GM12878 (cell line): ENCODE data around the gene SPEG. TPM values are rescaled to one million over a fixed set of nuclear protein-coding genes. Genes with fewer than 3 reads are reported as not detected.

ENCODE experiments used
- ATAC-seq: fragments of 200-7000 bp; cut with Tn5 transposase; 3 replicates; pipeline ENCODE4 v1.9.1; 2020; ENCODE audit warnings: mild to moderate bottlenecking, moderate library complexity
- BruUV-seq: library from RNA; stranded (reverse); fragments of 400-500 nt; replicated peaks from 2 replicates; lab custom pipeline; 2021; lab: Mats Ljungman, UMichigan
- CTCF ChIA-PET: fragments of 300-600 bp; sonication (Branson Sonifier 250); formaldehyde crosslinking; extraction: SDS; loops from one replicate; lab custom pipeline; 2021; ENCODE audit warnings: inconsistent platforms; lab: Yijun Ruan, JAX
- POLR2A ChIA-PET: fragments of 350-600 bp; formaldehyde crosslinking; extraction: SDS; loops from one replicate; lab custom pipeline; 2021; ENCODE audit warnings: inconsistent platforms; lab: Charles Lee
- RAD21 ChIA-PET: fragments of 300-600 bp; sonication (Branson Sonifier 250); formaldehyde crosslinking; loops from one replicate; lab custom pipeline; 2023; ENCODE audit warnings: antibody characterized with exemption; ENCODE audit not compliant: unreplicated experiment; lab: Charles Lee
- SMC1A ChIA-PET: fragments of 300-600 bp; sonication (Branson Sonifier 250); formaldehyde crosslinking; loops from one replicate; lab custom pipeline; 2023; ENCODE audit not compliant: unreplicated experiment, uncharacterized antibody; lab: Charles Lee
- DNase-seq: peaks from one replicate; pipeline ENCODE4 v3.0.0-alpha.2; 2011; ENCODE audit warnings: low read depth, low spot score
- FAIRE-seq: peaks from 3 replicates; lab custom pipeline; 2011; peaks lifted over from hg19 to GRCh38; lab: Jason Lieb, UNC
- H2AFZ ChIP-seq: 2 replicates; pipeline ENCODE4 v1.6.0; 2011; ENCODE audit warnings: low read depth, low read length, control low read depth; ENCODE audit not compliant: control insufficient read depth
- H3K27ac ChIP-seq: 2 replicates; pipeline ENCODE4 v1.5.1; 2011; ENCODE audit warnings: control low read depth; ENCODE audit not compliant: control insufficient read depth, insufficient read depth
- H3K27me3 ChIP-seq, 2 experiments: replicated peaks in 1 of 2; 2 replicates each; pipeline versions ENCODE4 v1.6.0 to v1.6.1; 2011; ENCODE audit warnings: low read length in 1 of 2; ENCODE audit not compliant: control insufficient read depth in 2 of 2, insufficient read depth in 2 of 2
- H3K36me3 ChIP-seq, 2 experiments: 2 replicates each; pipeline ENCODE4 v1.5.1; 2011; ENCODE audit warnings: low read length in 1 of 2; ENCODE audit not compliant: control insufficient read depth in 2 of 2, insufficient read depth in 2 of 2
- H3K4me1 ChIP-seq: 2 replicates; pipeline ENCODE4 v1.6.1; 2011; ENCODE audit warnings: mild to moderate bottlenecking, low read length, moderate library complexity, mixed read lengths; ENCODE audit not compliant: control insufficient read depth, insufficient read depth
- H3K4me2 ChIP-seq: 2 replicates; pipeline ENCODE4 v1.6.0; 2011; ENCODE audit warnings: control low read depth; ENCODE audit not compliant: control insufficient read depth, insufficient read depth
- H3K4me3 ChIP-seq: fragments of 200-600 bp; sonication (generic); 2 replicates; pipeline ENCODE4 v1.5.1; 2016
- H3K79me2 ChIP-seq: 2 replicates; pipeline ENCODE4 v1.6.0; 2011; ENCODE audit warnings: low read length; ENCODE audit not compliant: control insufficient read depth, insufficient read depth
- H3K9ac ChIP-seq: 2 replicates; pipeline ENCODE4 v1.8.0; 2011; ENCODE audit warnings: low read length, control low read depth, mixed read lengths; ENCODE audit not compliant: control insufficient read depth, insufficient read depth
- H3K9me3 ChIP-seq: replicated peaks from 3 replicates; pipeline ENCODE4 v1.5.1; 2011; ENCODE audit warnings: mild to moderate bottlenecking, low read length; ENCODE audit not compliant: control insufficient read depth, insufficient read depth
- H4K20me1 ChIP-seq: 2 replicates; pipeline ENCODE4 v1.6.0; 2011; ENCODE audit not compliant: control insufficient read depth, insufficient read depth
- ASH2L ChIP-seq: fragments of 300-600, 200-600 bp; sonication (generic); IDR thresholded peaks from 2 replicates; pipeline ENCODE4 v1.6.1; 2017; ENCODE audit warnings: low read depth, mild to moderate bottlenecking, borderline replicate concordance
- BACH1 ChIP-seq: fragments of 450-650 bp; IDR thresholded peaks from 2 replicates; pipeline ENCODE4 v1.6.1; 2017; ENCODE audit warnings: mild to moderate bottlenecking, borderline replicate concordance
- BMI1 ChIP-seq: fragments of 450-650 bp; IDR thresholded peaks from 2 replicates; pipeline ENCODE4 v1.6.1; 2016; ENCODE audit warnings: mild to moderate bottlenecking, moderate library complexity, borderline replicate concordance
- EED ChIP-seq: sonication (generic); IDR thresholded peaks from 2 replicates; pipeline ENCODE4 v1.6.1; 2016; ENCODE audit warnings: antibody characterized with exemption, low read depth
- EGR1 ChIP-seq, 2 experiments: IDR thresholded peaks; 1 replicate in 1 of 2; 2 replicates in 1 of 2; pipeline ENCODE4 v1.6.1; 2011 to 2012; ENCODE audit warnings: low read depth in 2 of 2, low read length in 2 of 2, borderline replicate concordance in 1 of 2, mild to moderate bottlenecking in 1 of 2, moderate library complexity in 1 of 2
- NR2F1 ChIP-seq: fragments of 450-650 bp; conservative IDR thresholded peaks from 2 replicates; pipeline ENCODE4 v1.6.1; 2017; ENCODE audit warnings: mild to moderate bottlenecking
- NRF1 ChIP-seq: conservative IDR thresholded peaks from 2 replicates; pipeline ENCODE4 v1.6.1; 2011; ENCODE audit warnings: mild to moderate bottlenecking, low read depth, low read length, improper control_type of control experiment
- RAD51 ChIP-seq: fragments of 450-650 bp; IDR thresholded peaks from 2 replicates; pipeline ENCODE4 v1.6.1; 2016; ENCODE audit warnings: moderate library complexity, mild to moderate bottlenecking, inconsistent platforms
- SP1 ChIP-seq: IDR thresholded peaks from one replicate; pipeline ENCODE4 v1.6.1; 2011; ENCODE audit warnings: low read depth, low read length
- STAT3 ChIP-seq: IDR thresholded peaks from 2 replicates; pipeline ENCODE4 v1.6.1; 2011; ENCODE audit warnings: low read depth, low read length, improper control_type of control experiment
- ZNF24 ChIP-seq: fragments of 450-650 bp; IDR thresholded peaks from 2 replicates; pipeline ENCODE4 v1.6.1; 2017; ENCODE audit warnings: antibody characterized with exemption, mild to moderate bottlenecking
- WGBS: methylation state at CpG from one replicate; pipeline ENCODE4 v1.1.6; 2016; ENCODE audit warnings: low lambda C conversion rate; ENCODE audit not compliant: insufficient replicate concordance, insufficient coverage; ENCODE audit errors: missing lambda C conversion rate; 5-methylcytosine and 5-hydroxymethylcytosine counted together
- in situ Hi-C: fragments of 300-500 bp; cut with MboI; formaldehyde crosslinking; loops from 9 replicates; pipeline ENCODE4 v1.14.3; 2018; ENCODE audit warnings: mixed read lengths
- intact Hi-C: fragments of 100-400 bp; cut with micrococcal nuclease; formaldehyde crosslinking; loops from one replicate; pipeline ENCODE4 v1.14.2; 2022; ENCODE audit not compliant: unreplicated experiment
- polyA plus RNA-seq, 11 experiments: library from polyadenylated mRNA; depleted of rRNA in 4 of 11; unstranded in 6 of 11; stranded (reverse) in 5 of 11; fragments of >200 nt; fragmentation: Nextera tagmentation in 4 of 11; fragmentation: Illumina TruSeq in 1 of 11; extraction: Ambion mirVana in 4 of 11; extraction: Trizol in 1 of 11; gene quantifications; 1 replicate in 1 of 11; 2 replicates in 10 of 11; pipeline versions ENCODE4 v1.2.1 to v1.2.3, GENCODE V29; 2011 to 2016; ENCODE audit warnings: inconsistent platforms in 2 of 11, missing spikeins in 2 of 11, low read depth in 1 of 11
- total RNA-seq, 4 experiments: library from RNA; depleted of rRNA in 3 of 4; stranded (reverse); fragments of >200 nt in 3 of 4; fragmentation: Illumina TruSeq in 1 of 4; extraction: Trizol in 1 of 4; gene quantifications; 2 replicates each; pipeline versions ENCODE4 v1.2.1 to v1.2.3, GENCODE V29; 2013 to 2021
- TF ChIP-seq, protein P1 (sequence below): fragments of 450-650 bp; conservative IDR thresholded peaks from 2 replicates; pipeline ENCODE4 v1.6.1; 2017; ENCODE audit warnings: mild to moderate bottlenecking, moderate library complexity

Gene SPEG
- total and polyA plus RNA-seq, 10 of the 15 experiments (the other 5 are each of a cell fraction or from before 2014, with no cell fraction given) = 0.03 to 0.28 TPM; not detected in 8

GRCh38 chr2:219462349-219462748 lies 27.7 kb downstream of the SPEG start:
- no peaks in the 10 kb centered on the region for H3K79me2 ChIP-seq
- ChIA-PET POLR2A (interaction anchor here (0.6 kb wide), 1 partner anchor 15 kb away, joined by 5 read pairs; no protein-coding TSS in a partner anchor), RAD21 (interaction anchor here (1.6 kb wide), 1 partner anchor 67 kb away, joined by 4 read pairs; no protein-coding TSS in a partner anchor), SMC1A (no interaction called here), CTCF (interaction anchor here (1.0 to 1.9 kb wide), 3 partner anchors 68 to 79 kb away, joined by 3 to 16 read pairs (median 10); no protein-coding TSS in a partner anchor)
- DNase-seq = no peak
- H3K27ac ChIP-seq = no peak overlapping the region
- FAIRE-seq = no peak
- H3K9me3 ChIP-seq = no peaks in the 10 kb centered on the region
- H3K4me2 ChIP-seq = no peak overlapping the region
- H3K4me1 ChIP-seq = no peaks in the 10 kb centered on the region
- intact Hi-C loops (no loop called here), in situ Hi-C loops (no loop called here)
- H3K9ac ChIP-seq = no peak overlapping the region
- TF ChIP-seq BMI1 (no peak), NRF1 (no peak), SP1 (no peak), STAT3 (no peak), ASH2L (no peak), ZNF24 (no peak), EGR1 (IDR thresholded peaks at IDR 0.05; ENCODE audit: borderline replicate concordance in 1 of 2, low read depth in 2 of 2, low read length in 2 of 2) (no peak), EED (no peak), NR2F1 (no peak), BACH1 (no peak), RAD51 (no peak)
- TF ChIP-seq, protein P1, sequence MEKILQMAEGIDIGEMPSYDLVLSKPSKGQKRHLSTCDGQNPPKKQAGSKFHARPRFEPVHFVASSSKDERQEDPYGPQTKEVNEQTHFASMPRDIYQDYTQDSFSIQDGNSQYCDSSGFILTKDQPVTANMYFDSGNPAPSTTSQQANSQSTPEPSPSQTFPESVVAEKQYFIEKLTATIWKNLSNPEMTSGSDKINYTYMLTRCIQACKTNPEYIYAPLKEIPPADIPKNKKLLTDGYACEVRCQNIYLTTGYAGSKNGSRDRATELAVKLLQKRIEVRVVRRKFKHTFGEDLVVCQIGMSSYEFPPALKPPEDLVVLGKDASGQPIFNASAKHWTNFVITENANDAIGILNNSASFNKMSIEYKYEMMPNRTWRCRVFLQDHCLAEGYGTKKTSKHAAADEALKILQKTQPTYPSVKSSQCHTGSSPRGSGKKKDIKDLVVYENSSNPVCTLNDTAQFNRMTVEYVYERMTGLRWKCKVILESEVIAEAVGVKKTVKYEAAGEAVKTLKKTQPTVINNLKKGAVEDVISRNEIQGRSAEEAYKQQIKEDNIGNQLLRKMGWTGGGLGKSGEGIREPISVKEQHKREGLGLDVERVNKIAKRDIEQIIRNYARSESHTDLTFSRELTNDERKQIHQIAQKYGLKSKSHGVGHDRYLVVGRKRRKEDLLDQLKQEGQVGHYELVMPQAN = no peak
- H3K36me3 ChIP-seq = no peaks in the 10 kb centered on the region
- no peaks in the 10 kb centered on the region for H3K27me3 ChIP-seq
- no peak for ATAC-seq
- 28% methylated on average over 9 of the region's 9 CpGs for WGBS
- H2AFZ ChIP-seq = no peak overlapping the region
- H3K4me3 ChIP-seq = no peak overlapping the region
- H4K20me1 ChIP-seq = no peaks in the 10 kb centered on the region
- no TSS peak for BruUV-seq
